Panc1 (cell line): ENCODE measurements around the gene MICAL2. TPM values are rescaled to one million over a fixed set of nuclear protein-coding genes. Genes with fewer than 3 reads are reported as not detected.

ENCODE experiments used
- ATAC-seq: fragments of 200-7000 bp; cut with Tn5 transposase; 2 replicates; pipeline ENCODE4 v1.9.1; 2020; ENCODE audit warnings: mild to moderate bottlenecking, moderate library complexity
- BruUV-seq: library from RNA; stranded (reverse); fragments of 400-500 nt; replicated peaks from 2 replicates; lab custom pipeline; 2021; lab: Mats Ljungman, UMichigan
- CTCF ChIA-PET: fragments of 300-600 bp; sonication (Branson Sonifier 250); formaldehyde crosslinking; loops from one replicate; lab custom pipeline; 2022; ENCODE audit warnings: antibody characterized with exemption; lab: Charles Lee
- POLR2A ChIA-PET: fragments of 300-600 bp; sonication (Branson Sonifier 250); formaldehyde crosslinking; loops from one replicate; lab custom pipeline; 2022; ENCODE audit warnings: antibody characterized with exemption; lab: Charles Lee
- DNase-seq: peaks from one replicate; pipeline ENCODE4 v3.0.0-alpha.2; 2010; ENCODE audit warnings: low read depth, low spot score
- H3K27ac ChIP-seq: 2 replicates; pipeline ENCODE4 v1.5.1; 2011; ENCODE audit warnings: mild to moderate bottlenecking, low read length, inconsistent platforms
- H3K27me3 ChIP-seq: fragments of 200-500 bp; sonication (Bioruptor generic); 2 replicates; pipeline ENCODE4 v1.6.0; 2014; ENCODE audit warnings: low read length, inconsistent platforms; ENCODE audit not compliant: control insufficient read depth, insufficient read depth
- H3K36me3 ChIP-seq: fragments of 200-500 bp; sonication (Bioruptor generic); 2 replicates; pipeline ENCODE4 v1.5.1; 2014; ENCODE audit warnings: inconsistent platforms, mild to moderate bottlenecking, low read length, moderate library complexity; ENCODE audit not compliant: control insufficient read depth, insufficient read depth
- H3K4me1 ChIP-seq: 2 replicates; pipeline ENCODE4 v1.5.1; 2011; ENCODE audit warnings: inconsistent platforms, mild to moderate bottlenecking, low read length, moderate library complexity; ENCODE audit not compliant: control insufficient read depth, insufficient read depth
- H3K4me3 ChIP-seq, 2 experiments: 2 replicates each; pipeline ENCODE4 v1.5.1; 2011 to 2012; ENCODE audit warnings: low read depth in 2 of 2, low read length in 2 of 2, mild to moderate bottlenecking in 2 of 2, inconsistent platforms in 1 of 2, moderate library complexity in 1 of 2
- H3K9me3 ChIP-seq: fragments of 200-500 bp; sonication (Bioruptor generic); 2 replicates; pipeline ENCODE4 v1.5.1; 2014; ENCODE audit warnings: low read depth, mild to moderate bottlenecking, inconsistent platforms, low read length, moderate library complexity; ENCODE audit not compliant: control insufficient read depth, insufficient read depth
- POLR2AphosphoS5 ChIP-seq: IDR thresholded peaks from 2 replicates; pipeline ENCODE4 v1.6.1; 2012; ENCODE audit warnings: mild to moderate bottlenecking, low read depth, low read length, moderate library complexity
- SIN3A ChIP-seq: IDR thresholded peaks from 2 replicates; pipeline ENCODE4 v1.6.1; 2012; ENCODE audit warnings: low read depth, mild to moderate bottlenecking, low read length, moderate library complexity, borderline replicate concordance; ENCODE audit not compliant: insufficient read depth
- TCF7L2 ChIP-seq: IDR thresholded peaks from 2 replicates; pipeline ENCODE4 v1.6.1; 2011; ENCODE audit warnings: mild to moderate bottlenecking, low read depth, low read length, inconsistent platforms
- in situ Hi-C: cut with HindIII; loops from 2 replicates; pipeline ENCODE4 v1.10.0; 2016; ENCODE audit warnings: low sequenced_read_pairs, low pct_unique_long_range_greater_than_20kb
- intact Hi-C: fragments of 100-400 bp; cut with micrococcal nuclease; formaldehyde crosslinking; loops from one replicate; pipeline ENCODE4 v1.10.0; 2022; ENCODE audit not compliant: unreplicated experiment
- total RNA-seq: library from RNA; stranded (reverse); gene quantifications from one replicate; pipeline ENCODE4 v1.2.1, GENCODE V29; 2021; ENCODE audit not compliant: unreplicated experiment
- TF ChIP-seq, protein P1 (sequence below), 2 experiments: IDR thresholded peaks; 2 replicates each; pipeline ENCODE4 v1.6.1; 2011 to 2012; ENCODE audit warnings: low read depth in 2 of 2, control low read depth in 1 of 2, low read length in 1 of 2, mild to moderate bottlenecking in 1 of 2, moderate library complexity in 1 of 2; ENCODE audit not compliant: insufficient read depth in 1 of 2
- TF ChIP-seq, protein P2 (sequence below): fragments of 450-650 bp; IDR thresholded peaks from 2 replicates; pipeline ENCODE4 v1.5.1; 2017; ENCODE audit warnings: mild to moderate bottlenecking

The MICAL2 gene
- total RNA-seq, 1 experiment from 2014 or later, result 199 TPM

DNA sequence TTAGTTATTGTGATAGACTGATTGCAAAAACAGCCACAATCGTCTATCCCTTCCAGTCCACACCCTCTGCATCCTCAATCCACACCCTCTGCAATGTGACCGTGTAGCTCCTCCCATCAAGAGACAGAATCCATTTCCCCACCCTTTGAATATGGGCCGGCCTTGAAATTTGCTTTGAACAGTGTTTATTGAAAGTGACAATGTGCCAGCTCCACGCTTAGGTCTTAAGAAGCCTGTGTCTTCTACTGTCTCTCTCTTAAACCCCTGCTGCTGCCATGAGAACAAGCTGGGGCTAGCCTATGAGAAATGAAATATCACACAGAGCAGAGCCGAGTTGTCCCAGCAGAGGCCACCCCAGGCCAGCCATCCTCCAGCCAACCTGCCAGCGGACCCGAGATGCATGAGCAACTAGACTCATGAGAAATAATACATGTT is 22.3 kb upstream of the MICAL2 start:
- POLR2A ChIA-PET, result interaction anchor here (0.6 kb wide), 1 partner anchor 17 kb away, joined by 3 read pairs; no protein-coding TSS in a partner anchor
- Histone ChIP-seq H3K27ac (peak overlapping the region; percentile 94), H3K36me3 (no peaks in the 10 kb centered on the region), H3K9me3 (no peaks in the 10 kb centered on the region; the same call in 1 of the 2 replicates), H3K4me1 (peaks cover 49% of the 10 kb centered on the region), H3K27me3 (no peaks in the 10 kb centered on the region), H3K4me3 (no peak overlapping the region)
- ATAC-seq (0 out of 2 replicates have a peak, but pooled peaks have one; percentile 22), DNase-seq (no peak)
- TF ChIP-seq, protein P1, sequence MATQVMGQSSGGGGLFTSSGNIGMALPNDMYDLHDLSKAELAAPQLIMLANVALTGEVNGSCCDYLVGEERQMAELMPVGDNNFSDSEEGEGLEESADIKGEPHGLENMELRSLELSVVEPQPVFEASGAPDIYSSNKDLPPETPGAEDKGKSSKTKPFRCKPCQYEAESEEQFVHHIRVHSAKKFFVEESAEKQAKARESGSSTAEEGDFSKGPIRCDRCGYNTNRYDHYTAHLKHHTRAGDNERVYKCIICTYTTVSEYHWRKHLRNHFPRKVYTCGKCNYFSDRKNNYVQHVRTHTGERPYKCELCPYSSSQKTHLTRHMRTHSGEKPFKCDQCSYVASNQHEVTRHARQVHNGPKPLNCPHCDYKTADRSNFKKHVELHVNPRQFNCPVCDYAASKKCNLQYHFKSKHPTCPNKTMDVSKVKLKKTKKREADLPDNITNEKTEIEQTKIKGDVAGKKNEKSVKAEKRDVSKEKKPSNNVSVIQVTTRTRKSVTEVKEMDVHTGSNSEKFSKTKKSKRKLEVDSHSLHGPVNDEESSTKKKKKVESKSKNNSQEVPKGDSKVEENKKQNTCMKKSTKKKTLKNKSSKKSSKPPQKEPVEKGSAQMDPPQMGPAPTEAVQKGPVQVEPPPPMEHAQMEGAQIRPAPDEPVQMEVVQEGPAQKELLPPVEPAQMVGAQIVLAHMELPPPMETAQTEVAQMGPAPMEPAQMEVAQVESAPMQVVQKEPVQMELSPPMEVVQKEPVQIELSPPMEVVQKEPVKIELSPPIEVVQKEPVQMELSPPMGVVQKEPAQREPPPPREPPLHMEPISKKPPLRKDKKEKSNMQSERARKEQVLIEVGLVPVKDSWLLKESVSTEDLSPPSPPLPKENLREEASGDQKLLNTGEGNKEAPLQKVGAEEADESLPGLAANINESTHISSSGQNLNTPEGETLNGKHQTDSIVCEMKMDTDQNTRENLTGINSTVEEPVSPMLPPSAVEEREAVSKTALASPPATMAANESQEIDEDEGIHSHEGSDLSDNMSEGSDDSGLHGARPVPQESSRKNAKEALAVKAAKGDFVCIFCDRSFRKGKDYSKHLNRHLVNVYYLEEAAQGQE (IDR thresholded peaks at IDR 0.05; ENCODE audit: insufficient read depth in 1 of 2, low read depth in 2 of 2, low read length in 1 of 2), result no peak
- TF ChIP-seq, protein P2, sequence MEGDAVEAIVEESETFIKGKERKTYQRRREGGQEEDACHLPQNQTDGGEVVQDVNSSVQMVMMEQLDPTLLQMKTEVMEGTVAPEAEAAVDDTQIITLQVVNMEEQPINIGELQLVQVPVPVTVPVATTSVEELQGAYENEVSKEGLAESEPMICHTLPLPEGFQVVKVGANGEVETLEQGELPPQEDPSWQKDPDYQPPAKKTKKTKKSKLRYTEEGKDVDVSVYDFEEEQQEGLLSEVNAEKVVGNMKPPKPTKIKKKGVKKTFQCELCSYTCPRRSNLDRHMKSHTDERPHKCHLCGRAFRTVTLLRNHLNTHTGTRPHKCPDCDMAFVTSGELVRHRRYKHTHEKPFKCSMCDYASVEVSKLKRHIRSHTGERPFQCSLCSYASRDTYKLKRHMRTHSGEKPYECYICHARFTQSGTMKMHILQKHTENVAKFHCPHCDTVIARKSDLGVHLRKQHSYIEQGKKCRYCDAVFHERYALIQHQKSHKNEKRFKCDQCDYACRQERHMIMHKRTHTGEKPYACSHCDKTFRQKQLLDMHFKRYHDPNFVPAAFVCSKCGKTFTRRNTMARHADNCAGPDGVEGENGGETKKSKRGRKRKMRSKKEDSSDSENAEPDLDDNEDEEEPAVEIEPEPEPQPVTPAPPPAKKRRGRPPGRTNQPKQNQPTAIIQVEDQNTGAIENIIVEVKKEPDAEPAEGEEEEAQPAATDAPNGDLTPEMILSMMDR, result peak; percentile 62; the same call in 1 of the 2 replicates
- no peak for TF ChIP-seq POLR2AphosphoS5
- no peak for TF ChIP-seq SIN3A
- no peak for TF ChIP-seq TCF7L2
- BruUV-seq, result no TSS peak
- CTCF ChIA-PET, result interaction anchor here (0.6 to 2.5 kb wide), 6 partner anchors 21 to 704 kb away, joined by 3 to 12 read pairs (median 4); no protein-coding TSS in a partner anchor
- in situ Hi-C loops, result no loop called here
- intact Hi-C loops, result no loop called here

DNA sequence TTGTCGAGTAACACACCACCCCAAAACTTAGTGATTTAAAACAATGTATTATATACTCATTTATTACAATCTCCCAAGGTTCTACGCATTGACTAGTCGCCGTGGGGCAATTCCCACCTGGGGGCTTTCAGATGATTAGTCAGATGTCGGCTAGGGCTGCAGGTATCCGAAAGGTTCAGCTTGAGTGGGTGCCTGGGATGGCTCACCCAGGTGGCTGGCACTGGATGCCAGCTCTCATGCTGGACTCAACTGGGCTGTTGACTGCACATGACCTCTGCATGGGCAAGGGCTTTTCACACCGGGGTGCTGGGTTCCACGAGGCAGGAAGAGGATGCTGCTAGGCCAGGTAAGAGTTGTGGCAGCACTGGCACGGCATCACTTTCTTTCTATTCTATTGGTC is 21.9 kb upstream of the MICAL2 start:
- DNase-seq (no peak), ATAC-seq (no peak)
- no peak overlapping the region for H3K4me3 ChIP-seq
- ChIA-PET CTCF (interaction anchor here (0.6 to 2.5 kb wide), 5 partner anchors 22 to 703 kb away, joined by 3 to 12 read pairs (median 4); no protein-coding TSS in a partner anchor), POLR2A (no interaction called here)
- peaks cover 51% of the 10 kb centered on the region for H3K4me1 ChIP-seq
- H3K27ac ChIP-seq, result peak overlapping the region; percentile 67
- in situ Hi-C loops, result no loop called here
- BruUV-seq, result no TSS peak
- no peaks in the 10 kb centered on the region; the same call in 1 of the 2 replicates for H3K9me3 ChIP-seq
- intact Hi-C loops, result no loop called here
- no peaks in the 10 kb centered on the region for H3K27me3 ChIP-seq
- TF ChIP-seq, protein P2, result no peak
- TF ChIP-seq TCF7L2 (no peak), POLR2AphosphoS5 (no peak), SIN3A (no peak)
- H3K36me3 ChIP-seq, result no peaks in the 10 kb centered on the region
